Lower leg skin (tissue), 3 donors: ENCODE data around the gene SELENOF.

Source experiments
- POLR2A ChIP-seq, 2 donors: fragments of 450-650 bp; IDR thresholded peaks; one replicate each; pipeline ENCODE4 v1.6.1; 2016 to 2017; ENCODE audit warnings: antibody characterized with exemption in 2 of 2, mild to moderate bottlenecking in 1 of 2, moderate library complexity in 1 of 2
- TF ChIP-seq, protein P1 (sequence below), 3 donors: fragments of 450-650 bp; IDR thresholded peaks; one replicate each; pipeline ENCODE4 v1.5.1; 2016; ENCODE audit warnings: antibody characterized with exemption in 3 of 3, mild to moderate bottlenecking in 3 of 3, moderate library complexity in 2 of 3

DNA sequence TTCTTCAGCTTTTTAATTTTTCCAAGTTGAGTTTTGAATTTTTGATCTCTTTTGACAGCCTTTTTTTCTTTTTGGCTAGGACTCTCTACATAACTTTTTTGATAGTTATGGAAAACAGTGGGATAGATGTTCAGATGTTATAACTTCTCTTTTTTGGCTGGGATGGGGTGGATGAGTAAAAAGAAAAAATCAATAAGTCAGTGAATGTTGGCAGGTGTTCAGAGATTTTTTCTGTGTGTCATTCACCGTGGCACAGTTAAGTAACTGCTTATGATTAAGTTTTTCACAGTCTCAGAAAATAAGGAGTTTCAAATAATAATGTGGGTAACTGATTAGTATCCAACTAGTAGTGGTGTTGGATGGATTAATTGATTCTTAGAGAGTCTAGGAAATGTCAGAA lies 24.5 kb upstream of the SELENOF start:
- TF ChIP-seq, protein P1, sequence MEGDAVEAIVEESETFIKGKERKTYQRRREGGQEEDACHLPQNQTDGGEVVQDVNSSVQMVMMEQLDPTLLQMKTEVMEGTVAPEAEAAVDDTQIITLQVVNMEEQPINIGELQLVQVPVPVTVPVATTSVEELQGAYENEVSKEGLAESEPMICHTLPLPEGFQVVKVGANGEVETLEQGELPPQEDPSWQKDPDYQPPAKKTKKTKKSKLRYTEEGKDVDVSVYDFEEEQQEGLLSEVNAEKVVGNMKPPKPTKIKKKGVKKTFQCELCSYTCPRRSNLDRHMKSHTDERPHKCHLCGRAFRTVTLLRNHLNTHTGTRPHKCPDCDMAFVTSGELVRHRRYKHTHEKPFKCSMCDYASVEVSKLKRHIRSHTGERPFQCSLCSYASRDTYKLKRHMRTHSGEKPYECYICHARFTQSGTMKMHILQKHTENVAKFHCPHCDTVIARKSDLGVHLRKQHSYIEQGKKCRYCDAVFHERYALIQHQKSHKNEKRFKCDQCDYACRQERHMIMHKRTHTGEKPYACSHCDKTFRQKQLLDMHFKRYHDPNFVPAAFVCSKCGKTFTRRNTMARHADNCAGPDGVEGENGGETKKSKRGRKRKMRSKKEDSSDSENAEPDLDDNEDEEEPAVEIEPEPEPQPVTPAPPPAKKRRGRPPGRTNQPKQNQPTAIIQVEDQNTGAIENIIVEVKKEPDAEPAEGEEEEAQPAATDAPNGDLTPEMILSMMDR (IDR thresholded peaks at IDR 0.05), result no peak
- no peak for TF ChIP-seq POLR2A (IDR thresholded peaks at IDR 0.05)
